HG02885 (cell line): Measurements from ENCODE around the gene PKP2.

ENCODE experiments used
- ATAC-seq: cut with Tn5 transposase; IDR thresholded peaks from one replicate; pipeline ENCODE4 v1.9.1; 2021; ENCODE audit warnings: mild to moderate bottlenecking; ENCODE audit not compliant: unreplicated experiment, poor library complexity

Gene PKP2

GRCh38 chr12:32768518-32768917 is 128.1 kb downstream of the PKP2 start:
- no peak for ATAC-seq

GRCh38 chr12:32765906-32766305 is 130.7 kb downstream of the PKP2 start:
- ATAC-seq, result no peak

- ATAC-seq, result peak; percentile 66
Observed at GRCh38 chr12:32761716-32762115, 134.9 kb downstream of the PKP2 start.

GRCh38 chr12:32757157-32757556 is 139.4 kb downstream of the PKP2 start:
- no peak for ATAC-seq

- ATAC-seq, result no peak
Observed at GRCh38 chr12:32756476-32757066, 140.0 kb downstream of the PKP2 start.

- peak; percentile 90 for ATAC-seq
Observed at GRCh38 chr12:32755654-32756475, 140.7 kb downstream of the PKP2 start, which contains the start of gene YARS2. Gene YARS2 (minus strand): TSS chr12:32755897. CDS start chr12:32755874, 23 bp downstream.

- ATAC-seq, result peak; percentile 75
Observed at GRCh38 chr12:32755051-32755653, 141.4 kb downstream of the PKP2 start.

- ATAC-seq, result no peak
Observed at GRCh38 chr12:32754111-32754510, 142.5 kb downstream of the PKP2 start.

GRCh38 chr12:32753605-32754004 is 143.0 kb downstream of the PKP2 start:
- ATAC-seq, result no peak

GRCh38 chr12:32743264-32743663 is 153.3 kb downstream of the PKP2 start:
- ATAC-seq, result no peak

- no peak for ATAC-seq
Observed at GRCh38 chr12:32742133-32742532, 154.4 kb downstream of the PKP2 start.
